HCT116 (cell line): ENCODE results near the gene MRPS17. TPM values are rescaled to one million over a fixed set of nuclear protein-coding genes. Genes with fewer than 3 reads are reported as not detected.

ENCODE experiments used
- ATAC-seq: fragments of 200-7000 bp; cut with Tn5 transposase; 2 replicates; pipeline ENCODE4 v1.9.1; 2020; ENCODE audit warnings: mild to moderate bottlenecking, moderate library complexity
- BruUV-seq: library from RNA; stranded (reverse); fragments of 400-500 nt; replicated peaks from 2 replicates; lab custom pipeline; 2021; lab: Mats Ljungman, UMichigan
- CTCF ChIA-PET: fragments of 300-600 bp; sonication (Branson Sonifier 250); formaldehyde crosslinking; loops from one replicate; lab custom pipeline; 2021; ENCODE audit warnings: antibody characterized with exemption; lab: Charles Lee
- POLR2A ChIA-PET: fragments of 300-600, 350-600 bp; sonication (Branson Sonifier 250); formaldehyde crosslinking; loops from one replicate; lab custom pipeline; 2021; ENCODE audit warnings: antibody characterized with exemption; lab: Charles Lee
- RAD21 ChIA-PET, 2 experiments: fragments of 300-600 bp; sonication (Branson Sonifier 250); formaldehyde crosslinking; loops; one replicate each; lab custom pipeline; 2023; ENCODE audit warnings: low total read pairs in 2 of 2; ENCODE audit not compliant: uncharacterized antibody in 2 of 2, unreplicated experiment in 2 of 2, low non-redundant PET in 1 of 2; lab: Charles Lee
- DNase-seq: peaks from one replicate; pipeline ENCODE4 v3.0.0-alpha.2; 2010; ENCODE audit warnings: low read depth, low spot score
- H2AFZ ChIP-seq: fragments of 200-600 bp; shearing (Covaris generic), sonication (generic); 2 replicates; pipeline ENCODE4 v1.6.1; 2017; ENCODE audit warnings: low read depth, mixed run types, mixed read lengths, antibody characterized with exemption, low read length; ENCODE audit not compliant: poor library complexity, severe bottlenecking
- H3K27ac ChIP-seq: 2 replicates; pipeline ENCODE4 v1.5.1; 2012; ENCODE audit warnings: low read depth, low read length
- H3K27me3 ChIP-seq: fragments of 200-600 bp; sonication (generic); 2 replicates; pipeline ENCODE4 v1.6.1; 2016; ENCODE audit warnings: mixed run types, low read length, mixed read lengths; ENCODE audit not compliant: insufficient read depth
- H3K36me3 ChIP-seq, 2 experiments: fragments of 200-500 bp in 1 of 2; fragments of 200-600 bp in 1 of 2; sonication (Bioruptor generic) in 1 of 2; sonication (generic) in 1 of 2; 2 replicates each; pipeline versions ENCODE4 v1.5.1 to v1.6.1; 2014 to 2016; ENCODE audit warnings: low read length in 2 of 2, inconsistent platforms in 1 of 2, mixed read lengths in 1 of 2, mixed run types in 1 of 2; ENCODE audit not compliant: insufficient read depth in 2 of 2, control insufficient read depth in 1 of 2
- H3K4me1 ChIP-seq, 2 experiments: fragments of 200-600 bp in 1 of 2; sonication (generic) in 1 of 2; 2 replicates each; pipeline versions ENCODE4 v1.5.1 to v1.6.1; 2012 to 2017; ENCODE audit warnings: low read length in 2 of 2, inconsistent platforms in 1 of 2, mild to moderate bottlenecking in 1 of 2, mixed read lengths in 1 of 2, mixed run types in 1 of 2, moderate library complexity in 1 of 2; ENCODE audit not compliant: insufficient read depth in 2 of 2, control insufficient read depth in 1 of 2
- H3K4me2 ChIP-seq: fragments of 200-600 bp; sonication (generic); 2 replicates; pipeline ENCODE4 v1.6.1; 2017; ENCODE audit warnings: mixed run types, low read length, mixed read lengths
- H3K4me3 ChIP-seq, 2 experiments: fragments of 200-600 bp in 1 of 2; sonication (generic) in 1 of 2; replicated peaks in 1 of 2; 2 replicates each; pipeline ENCODE4 v1.5.1; 2011 to 2016; ENCODE audit warnings: low read length in 2 of 2, control low read depth in 1 of 2, low read depth in 1 of 2, mild to moderate bottlenecking in 1 of 2, mixed read lengths in 1 of 2, mixed run types in 1 of 2
- H3K79me2 ChIP-seq: fragments of 200-600 bp; sonication (generic); 2 replicates; pipeline ENCODE4 v1.6.1; 2017; ENCODE audit warnings: mild to moderate bottlenecking, mixed run types, low read length, moderate library complexity, mixed read lengths; ENCODE audit not compliant: insufficient read depth
- H3K9ac ChIP-seq: fragments of 200-600 bp; sonication (generic); 2 replicates; pipeline ENCODE4 v1.6.1; 2016; ENCODE audit warnings: low read length, mixed read lengths
- H3K9me2 ChIP-seq: fragments of 200-600 bp; sonication (generic), shearing (Covaris generic); 2 replicates; pipeline ENCODE4 v1.6.1; 2017; ENCODE audit warnings: mixed run types, mild to moderate bottlenecking, moderate library complexity; ENCODE audit not compliant: insufficient read depth
- H3K9me3 ChIP-seq, 2 experiments: fragments of 200-500 bp in 1 of 2; fragments of 200-600 bp in 1 of 2; sonication (Bioruptor generic) in 1 of 2; sonication (generic) in 1 of 2; 2 replicates each; pipeline ENCODE4 v1.6.1; 2014 to 2017; ENCODE audit warnings: low read length in 2 of 2, mixed read lengths in 2 of 2, inconsistent platforms in 1 of 2, low read depth in 1 of 2, mild to moderate bottlenecking in 1 of 2, mixed run types in 1 of 2, moderate library complexity in 1 of 2; ENCODE audit not compliant: control insufficient read depth in 1 of 2, insufficient read depth in 1 of 2
- H4K20me1 ChIP-seq: fragments of 200-600 bp; sonication (generic), shearing (Covaris generic); 2 replicates; pipeline ENCODE4 v1.6.1; 2017; ENCODE audit warnings: mixed run types, mild to moderate bottlenecking, moderate library complexity; ENCODE audit not compliant: insufficient read depth
- CBX3 ChIP-seq: IDR thresholded peaks from 2 replicates; pipeline ENCODE4 v1.6.1; 2012; ENCODE audit warnings: low read depth
- CEBPB ChIP-seq: IDR thresholded peaks from 2 replicates; pipeline ENCODE4 v1.6.1; 2012; ENCODE audit warnings: low read depth
- EZH2 ChIP-seq: fragments of 200-600 bp; sonication (generic); IDR thresholded peaks from 2 replicates; pipeline ENCODE4 v1.6.1; 2017; ENCODE audit warnings: antibody characterized with exemption, mixed run types
- EZH2phosphoT487 ChIP-seq: fragments of 200-600 bp; IDR thresholded peaks from 2 replicates; pipeline ENCODE4 v1.6.1; 2018; ENCODE audit warnings: antibody characterized with exemption, borderline replicate concordance
- FOSL1 ChIP-seq: IDR thresholded peaks from 2 replicates; pipeline ENCODE4 v1.6.1; 2012; ENCODE audit warnings: low read depth
- RAD21 ChIP-seq: IDR thresholded peaks from 2 replicates; pipeline ENCODE4 v1.6.1; 2012; ENCODE audit warnings: low read depth, mild to moderate bottlenecking
- SP1 ChIP-seq: IDR thresholded peaks from 2 replicates; pipeline ENCODE4 v1.6.1; 2012; ENCODE audit warnings: low read depth
- SRF ChIP-seq: IDR thresholded peaks from 2 replicates; pipeline ENCODE4 v1.6.1; 2012; ENCODE audit warnings: low read depth
- YY1 ChIP-seq: IDR thresholded peaks from 2 replicates; pipeline ENCODE4 v1.6.1; 2011; ENCODE audit warnings: low read length, low read depth, moderate library complexity, mild to moderate bottlenecking; ENCODE audit not compliant: insufficient replicate concordance; ENCODE audit errors: extremely low read depth
- intact Hi-C: fragments of 100-400 bp; cut with micrococcal nuclease; formaldehyde crosslinking; loops from 2 replicates; pipeline ENCODE4 v1.10.0; 2022
- total RNA-seq: library from RNA; stranded (reverse); gene quantifications from one replicate; pipeline ENCODE4 v1.2.1, GENCODE V29; 2021; ENCODE audit not compliant: unreplicated experiment
- TF ChIP-seq, protein P1 (sequence below): IDR thresholded peaks from 2 replicates; pipeline ENCODE4 v1.6.1; 2012
- TF ChIP-seq, protein P2 (sequence below): IDR thresholded peaks from 2 replicates; pipeline ENCODE4 v1.6.1; 2011; ENCODE audit warnings: mild to moderate bottlenecking, low read length, moderate library complexity; ENCODE audit not compliant: insufficient replicate concordance; ENCODE audit errors: extremely low read depth
- TF ChIP-seq, protein P3 (sequence below): IDR thresholded peaks from 2 replicates; pipeline ENCODE4 v1.6.1; 2012
- TF ChIP-seq, protein P4 (sequence below): IDR thresholded peaks from 2 replicates; pipeline ENCODE4 v1.6.1; 2012; ENCODE audit warnings: low read depth

Gene MRPS17
- total RNA-seq, 1 experiment from 2014 or later = 27.5 TPM

DNA sequence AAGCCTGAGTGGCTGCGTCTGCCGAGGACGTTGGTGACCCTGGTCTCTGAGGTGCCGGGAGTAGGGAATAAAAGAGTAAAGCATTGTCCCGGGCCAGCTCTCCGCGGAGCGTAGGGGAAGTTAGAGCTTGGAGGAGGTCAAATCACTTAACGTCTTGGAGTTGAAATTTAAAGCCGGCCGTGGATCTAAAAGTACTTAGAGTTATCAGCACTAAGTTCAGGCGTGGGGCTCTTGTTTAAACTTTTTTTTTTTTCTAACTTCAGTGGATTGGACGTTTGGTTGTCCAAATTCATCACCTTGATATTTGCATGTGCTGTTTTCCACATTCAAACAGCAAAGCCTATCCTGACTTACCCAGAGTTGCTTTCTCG lies 13.4 kb downstream of the MRPS17 start:
- H3K4me1 ChIP-seq = peaks cover 9 to 18% of the 10 kb centered on the region in 2 experiments
- ChIA-PET POLR2A (interaction anchor here (1.0 kb wide), 1 partner anchor 86 kb away, joined by 5 read pairs; the partner anchor contains the start of genes CCT6A and PSPH), RAD21 (no interaction called here), CTCF (interaction anchor here (0.6 to 1.7 kb wide), 4 partner anchors 109 to 324 kb away, joined by 3 to 12 read pairs (median 3); partner anchors contain the start of gene PHKG1)
- H3K79me2 ChIP-seq = peaks cover 41% of the 10 kb centered on the region
- ATAC-seq (no peak), DNase-seq (no peak)
- intact Hi-C loops = loop anchor here (2.0 to 10.0 kb wide), 2 partner anchors 220 to 324 kb away; no protein-coding TSS in a partner anchor
- peak overlapping the region; percentile 89 for H3K9ac ChIP-seq
- no peaks in the 10 kb centered on the region for H3K36me3 ChIP-seq
- no peak overlapping the region for H2AFZ ChIP-seq
- H3K27ac ChIP-seq = peak overlapping the region; percentile 63
- no TSS peak for BruUV-seq
- H3K27me3 ChIP-seq = no peaks in the 10 kb centered on the region
- no peaks in the 10 kb centered on the region for H3K9me3 ChIP-seq
- peak overlapping the region; percentile 81 to 90 for H3K4me3 ChIP-seq
- H3K9me2 ChIP-seq = no peaks in the 10 kb centered on the region
- H3K4me2 ChIP-seq = peak overlapping the region; percentile 80
- no peaks in the 10 kb centered on the region for H4K20me1 ChIP-seq
- TF ChIP-seq EZH2 (no peak), EZH2phosphoT487 (no peak), RAD21 (no peak), CBX3 (no peak), FOSL1 (no peak), SP1 (no peak), SRF (no peak)

DNA sequence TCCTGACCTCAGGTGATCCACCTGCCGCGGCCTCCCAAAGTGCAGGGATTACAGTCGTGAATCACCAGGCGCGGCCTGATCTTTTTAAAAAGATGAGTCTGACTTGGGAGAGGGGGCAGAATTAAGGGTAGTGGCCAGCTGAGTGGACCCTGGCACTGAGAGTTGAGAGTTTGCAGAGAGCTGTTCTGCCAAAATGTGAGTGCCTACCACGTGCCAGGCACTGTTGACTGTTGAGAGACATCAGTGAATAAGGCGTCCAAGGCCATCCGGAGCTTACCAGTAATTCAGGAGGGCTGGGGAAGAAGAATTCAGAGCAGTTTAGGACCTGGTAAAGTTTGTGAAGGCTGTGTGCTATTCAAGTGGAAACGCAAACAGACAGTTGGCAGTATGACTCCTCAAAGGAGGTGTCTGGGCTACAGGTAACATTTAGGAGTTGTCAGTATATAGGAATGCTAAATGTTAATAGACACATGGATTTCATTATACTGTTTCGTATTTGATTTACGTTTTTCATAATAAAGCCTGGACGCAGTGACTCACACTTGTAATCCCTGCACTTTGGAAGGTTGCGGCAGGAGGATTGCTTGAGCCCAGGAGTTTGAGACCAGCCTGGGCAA lies 14.2 kb downstream of the MRPS17 start:
- POLR2A ChIA-PET = no interaction called here
- intact Hi-C loops = loop anchor here (2.0 to 10.0 kb wide), 2 partner anchors 221 to 325 kb away; no protein-coding TSS in a partner anchor
- Histone ChIP-seq H3K9me3 (no peaks in the 10 kb centered on the region), H3K9ac (no peak overlapping the region), H3K4me2 (peak overlapping the region; percentile 80), H3K4me3 (peak overlapping the region; percentile 81 to 90), H3K79me2 (peaks cover 49% of the 10 kb centered on the region), H3K4me1 (peaks cover 9 to 18% of the 10 kb centered on the region in 2 experiments), H3K9me2 (no peaks in the 10 kb centered on the region), H3K27me3 (no peaks in the 10 kb centered on the region), H4K20me1 (no peaks in the 10 kb centered on the region), H2AFZ (no peak overlapping the region), H3K27ac (no peak overlapping the region), H3K36me3 (no peaks in the 10 kb centered on the region)
- CTCF ChIA-PET = no interaction called here
- RAD21 ChIA-PET = no interaction called here
- no peak for ATAC-seq
- BruUV-seq = no TSS peak
- DNase-seq = no peak
- TF ChIP-seq EZH2phosphoT487 = no peak
- TF ChIP-seq EZH2 = no peak
- no peak for TF ChIP-seq FOSL1
- no peak for TF ChIP-seq YY1
- TF ChIP-seq, protein P1, sequence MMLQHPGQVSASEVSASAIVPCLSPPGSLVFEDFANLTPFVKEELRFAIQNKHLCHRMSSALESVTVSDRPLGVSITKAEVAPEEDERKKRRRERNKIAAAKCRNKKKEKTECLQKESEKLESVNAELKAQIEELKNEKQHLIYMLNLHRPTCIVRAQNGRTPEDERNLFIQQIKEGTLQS = no peak
- TF ChIP-seq, protein P2, sequence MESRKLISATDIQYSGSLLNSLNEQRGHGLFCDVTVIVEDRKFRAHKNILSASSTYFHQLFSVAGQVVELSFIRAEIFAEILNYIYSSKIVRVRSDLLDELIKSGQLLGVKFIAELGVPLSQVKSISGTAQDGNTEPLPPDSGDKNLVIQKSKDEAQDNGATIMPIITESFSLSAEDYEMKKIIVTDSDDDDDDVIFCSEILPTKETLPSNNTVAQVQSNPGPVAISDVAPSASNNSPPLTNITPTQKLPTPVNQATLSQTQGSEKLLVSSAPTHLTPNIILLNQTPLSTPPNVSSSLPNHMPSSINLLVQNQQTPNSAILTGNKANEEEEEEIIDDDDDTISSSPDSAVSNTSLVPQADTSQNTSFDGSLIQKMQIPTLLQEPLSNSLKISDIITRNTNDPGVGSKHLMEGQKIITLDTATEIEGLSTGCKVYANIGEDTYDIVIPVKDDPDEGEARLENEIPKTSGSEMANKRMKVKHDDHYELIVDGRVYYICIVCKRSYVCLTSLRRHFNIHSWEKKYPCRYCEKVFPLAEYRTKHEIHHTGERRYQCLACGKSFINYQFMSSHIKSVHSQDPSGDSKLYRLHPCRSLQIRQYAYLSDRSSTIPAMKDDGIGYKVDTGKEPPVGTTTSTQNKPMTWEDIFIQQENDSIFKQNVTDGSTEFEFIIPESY = no peak
- TF ChIP-seq SRF = no peak
- TF ChIP-seq, protein P3, sequence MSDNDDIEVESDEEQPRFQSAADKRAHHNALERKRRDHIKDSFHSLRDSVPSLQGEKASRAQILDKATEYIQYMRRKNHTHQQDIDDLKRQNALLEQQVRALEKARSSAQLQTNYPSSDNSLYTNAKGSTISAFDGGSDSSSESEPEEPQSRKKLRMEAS = no peak
- TF ChIP-seq, protein P4, sequence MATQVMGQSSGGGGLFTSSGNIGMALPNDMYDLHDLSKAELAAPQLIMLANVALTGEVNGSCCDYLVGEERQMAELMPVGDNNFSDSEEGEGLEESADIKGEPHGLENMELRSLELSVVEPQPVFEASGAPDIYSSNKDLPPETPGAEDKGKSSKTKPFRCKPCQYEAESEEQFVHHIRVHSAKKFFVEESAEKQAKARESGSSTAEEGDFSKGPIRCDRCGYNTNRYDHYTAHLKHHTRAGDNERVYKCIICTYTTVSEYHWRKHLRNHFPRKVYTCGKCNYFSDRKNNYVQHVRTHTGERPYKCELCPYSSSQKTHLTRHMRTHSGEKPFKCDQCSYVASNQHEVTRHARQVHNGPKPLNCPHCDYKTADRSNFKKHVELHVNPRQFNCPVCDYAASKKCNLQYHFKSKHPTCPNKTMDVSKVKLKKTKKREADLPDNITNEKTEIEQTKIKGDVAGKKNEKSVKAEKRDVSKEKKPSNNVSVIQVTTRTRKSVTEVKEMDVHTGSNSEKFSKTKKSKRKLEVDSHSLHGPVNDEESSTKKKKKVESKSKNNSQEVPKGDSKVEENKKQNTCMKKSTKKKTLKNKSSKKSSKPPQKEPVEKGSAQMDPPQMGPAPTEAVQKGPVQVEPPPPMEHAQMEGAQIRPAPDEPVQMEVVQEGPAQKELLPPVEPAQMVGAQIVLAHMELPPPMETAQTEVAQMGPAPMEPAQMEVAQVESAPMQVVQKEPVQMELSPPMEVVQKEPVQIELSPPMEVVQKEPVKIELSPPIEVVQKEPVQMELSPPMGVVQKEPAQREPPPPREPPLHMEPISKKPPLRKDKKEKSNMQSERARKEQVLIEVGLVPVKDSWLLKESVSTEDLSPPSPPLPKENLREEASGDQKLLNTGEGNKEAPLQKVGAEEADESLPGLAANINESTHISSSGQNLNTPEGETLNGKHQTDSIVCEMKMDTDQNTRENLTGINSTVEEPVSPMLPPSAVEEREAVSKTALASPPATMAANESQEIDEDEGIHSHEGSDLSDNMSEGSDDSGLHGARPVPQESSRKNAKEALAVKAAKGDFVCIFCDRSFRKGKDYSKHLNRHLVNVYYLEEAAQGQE = no peak
- TF ChIP-seq CEBPB = no peak
